Muscle layer of duodenum (tissue), 2 donors: ENCODE data around the gene CHIC2.

Experiments used
- H3K27ac ChIP-seq: one replicate; pipeline ENCODE4 v1.7.0; 2013; ENCODE audit warnings: mild to moderate bottlenecking, low read length
- H3K27me3 ChIP-seq: one replicate; pipeline ENCODE4 v1.7.0; 2013; ENCODE audit warnings: low read depth, mild to moderate bottlenecking, control low read depth, low read length
- H3K36me3 ChIP-seq, 2 donors: one replicate each; pipeline ENCODE4 v1.7.0; 2013; ENCODE audit warnings: low read length in 2 of 2, control low read depth in 1 of 2, mild to moderate bottlenecking in 1 of 2; ENCODE audit not compliant: insufficient read depth in 2 of 2, control insufficient read depth in 1 of 2
- H3K4me1 ChIP-seq, 2 donors: one replicate each; pipeline ENCODE4 v1.7.0; 2013; ENCODE audit warnings: low read length in 2 of 2, mild to moderate bottlenecking in 2 of 2, control low read depth in 1 of 2, moderate library complexity in 1 of 2; ENCODE audit not compliant: insufficient read depth in 2 of 2, control insufficient read depth in 1 of 2
- H3K4me3 ChIP-seq, 2 donors: one replicate each; pipeline ENCODE4 v1.7.0; 2013; ENCODE audit warnings: low read length in 2 of 2, low read depth in 1 of 2, mild to moderate bottlenecking in 1 of 2
- H3K9me3 ChIP-seq, 2 donors: one replicate each; pipeline ENCODE4 v1.7.0; 2013; ENCODE audit warnings: low read length in 2 of 2, control low read depth in 1 of 2, mild to moderate bottlenecking in 1 of 2; ENCODE audit not compliant: control insufficient read depth in 1 of 2
- donor health status: healthy.

CHIC2 gene

DNA sequence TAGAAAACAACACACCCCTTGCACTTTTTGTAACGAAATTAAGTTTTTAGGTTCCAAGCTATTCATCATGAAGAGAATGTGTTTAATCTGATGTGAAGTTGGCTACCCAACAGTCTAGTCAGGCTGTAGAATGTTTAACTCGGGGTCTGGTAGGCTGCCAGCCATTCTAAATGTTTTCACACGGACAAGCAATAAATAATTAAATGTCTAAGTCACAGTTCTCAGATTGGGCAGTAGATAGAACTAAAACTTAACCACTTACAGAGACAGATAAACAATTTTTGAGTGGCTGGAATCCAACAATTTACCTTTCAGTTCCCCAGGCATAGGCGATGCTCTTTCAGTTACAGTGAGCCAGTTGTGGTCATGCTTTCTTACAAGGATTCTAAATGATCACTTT is 66.5 kb downstream of the CHIC2 start:
- Histone ChIP-seq H3K36me3 (no peaks in the 10 kb centered on the region), H3K4me3 (no peak overlapping the region), H3K4me1 (peaks cover 0 to 6% of the 10 kb centered on the region in 2 donors), H3K9me3 (no peaks in the 10 kb centered on the region), H3K27me3 (no peaks in the 10 kb centered on the region), H3K27ac (no peak overlapping the region)

DNA sequence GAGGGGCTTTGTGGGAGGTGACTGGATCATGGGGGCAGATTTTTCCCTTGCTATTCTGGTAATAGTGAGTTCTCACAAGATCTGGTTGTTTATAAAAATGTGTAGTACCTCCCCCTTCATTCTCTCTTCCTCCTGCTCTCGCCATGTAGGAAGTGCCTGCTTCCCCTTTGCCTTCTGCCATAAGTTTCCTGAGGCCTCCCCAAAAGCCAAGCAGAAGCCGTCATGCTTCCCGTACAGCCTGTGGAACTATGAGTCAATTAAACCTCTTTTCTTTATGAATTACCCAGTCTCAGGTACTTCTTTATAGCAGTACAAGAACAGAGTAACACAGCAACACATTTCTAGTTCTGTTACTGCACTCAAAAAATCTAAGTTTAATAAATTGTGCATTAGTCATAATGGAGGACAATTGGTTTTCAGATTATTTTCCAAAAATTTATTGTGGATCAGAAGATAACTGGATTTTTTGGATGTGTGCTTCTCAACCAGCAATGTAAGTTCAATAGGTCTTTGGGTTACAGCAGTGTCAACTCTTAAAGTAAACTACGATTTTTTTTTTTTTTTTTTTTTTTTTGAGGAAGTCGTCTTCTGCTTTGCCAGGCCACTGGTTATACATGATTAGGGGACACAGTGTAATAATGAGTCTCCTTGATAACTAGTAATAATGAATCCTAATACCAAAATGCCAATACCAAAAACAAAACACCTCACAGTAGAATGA is 69.9 kb downstream of the CHIC2 start:
- peaks cover 0 to 6% of the 10 kb centered on the region in 2 donors for H3K4me1 ChIP-seq
- H3K27ac ChIP-seq, result no peak overlapping the region
- no peaks in the 10 kb centered on the region for H3K27me3 ChIP-seq

DNA sequence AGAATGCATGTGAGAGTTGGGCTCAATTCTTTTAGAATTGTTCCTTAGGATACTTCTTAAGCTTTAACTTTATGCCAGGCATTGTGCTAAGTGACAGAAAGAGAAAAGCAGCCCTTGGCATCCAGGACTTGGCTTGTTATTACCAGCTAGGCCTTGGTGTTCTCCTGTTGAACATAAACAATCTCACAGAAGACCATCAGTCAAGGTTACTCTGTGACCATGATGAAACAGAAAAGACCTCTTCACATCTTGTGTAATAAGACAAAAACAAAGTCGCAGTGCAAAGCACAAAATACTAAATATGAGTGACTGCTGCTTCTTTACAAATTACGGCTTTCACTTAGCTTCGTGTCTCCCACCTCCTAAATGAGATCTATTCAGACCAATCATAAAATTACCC is 71.6 kb downstream of the CHIC2 start:
- H3K27me3 ChIP-seq, result no peaks in the 10 kb centered on the region
- no peaks in the 10 kb centered on the region for H3K9me3 ChIP-seq
- H3K36me3 ChIP-seq, result no peaks in the 10 kb centered on the region
- no peak overlapping the region for H3K4me3 ChIP-seq
- H3K27ac ChIP-seq, result no peak overlapping the region
- H3K4me1 ChIP-seq, result peaks cover 0 to 6% of the 10 kb centered on the region in 2 donors

More for the DNA sequence above, 69.9 kb downstream of the CHIC2 start:
- H3K4me3 ChIP-seq, result no peak overlapping the region
- H3K9me3 ChIP-seq, result no peaks in the 10 kb centered on the region
- H3K36me3 ChIP-seq, result no peaks in the 10 kb centered on the region

DNA sequence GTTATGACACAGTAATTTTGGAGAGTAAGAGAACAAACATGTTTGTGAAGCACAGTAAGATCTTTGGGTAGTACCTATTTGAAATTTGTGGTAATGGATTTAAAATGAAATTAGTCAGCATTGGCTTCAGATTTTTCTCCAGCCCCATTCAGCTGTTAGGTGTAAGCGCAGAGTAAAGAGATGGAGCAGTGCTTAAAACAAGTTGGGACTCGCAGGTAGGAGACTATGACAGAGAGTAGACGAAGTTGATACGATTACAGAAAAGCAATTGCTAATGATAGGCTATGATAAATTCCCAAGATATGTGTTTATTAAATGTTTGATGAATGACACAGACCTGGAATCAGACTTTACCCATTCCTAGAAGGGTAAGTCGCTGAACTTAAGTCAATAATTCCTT is 72.6 kb downstream of the CHIC2 start:
- H3K9me3 ChIP-seq, result no peaks in the 10 kb centered on the region
- H3K36me3 ChIP-seq, result no peaks in the 10 kb centered on the region
- H3K4me1 ChIP-seq, result peaks cover 0 to 6% of the 10 kb centered on the region in 2 donors
- H3K27me3 ChIP-seq, result no peaks in the 10 kb centered on the region
- no peak overlapping the region for H3K27ac ChIP-seq
- H3K4me3 ChIP-seq, result no peak overlapping the region

DNA sequence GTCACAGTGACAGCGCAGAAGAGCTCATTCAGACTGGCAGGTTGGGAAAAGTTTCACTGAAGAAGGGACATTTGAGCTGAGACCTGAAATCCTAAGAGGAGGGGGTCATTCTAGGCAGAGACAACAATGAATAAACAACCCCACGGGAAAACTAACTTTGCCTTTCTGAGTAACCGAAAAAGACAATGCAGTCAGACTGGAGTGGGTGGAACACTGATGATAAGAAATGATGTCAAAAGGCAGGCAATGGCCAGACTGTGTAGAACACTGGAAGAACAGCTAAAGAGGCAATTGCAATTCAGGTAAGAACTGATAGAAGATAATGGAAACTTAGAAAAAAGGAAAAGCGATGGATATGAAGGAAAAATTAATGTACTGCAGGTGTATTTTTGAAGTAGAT is 73.8 kb downstream of the CHIC2 start:
- Histone ChIP-seq H3K4me1 (peaks cover 0 to 6% of the 10 kb centered on the region in 2 donors), H3K27ac (no peak overlapping the region), H3K4me3 (no peak overlapping the region), H3K9me3 (no peaks in the 10 kb centered on the region), H3K36me3 (no peaks in the 10 kb centered on the region), H3K27me3 (no peaks in the 10 kb centered on the region)

GRCh38 chr4:53987761-53988171 is 76.6 kb downstream of the CHIC2 start:
- H3K4me1 ChIP-seq, result no peaks in the 10 kb centered on the region
- H3K9me3 ChIP-seq, result no peaks in the 10 kb centered on the region
- no peak overlapping the region for H3K27ac ChIP-seq
- H3K4me3 ChIP-seq, result no peak overlapping the region
- H3K36me3 ChIP-seq, result no peaks in the 10 kb centered on the region
- H3K27me3 ChIP-seq, result no peaks in the 10 kb centered on the region

GRCh38 chr4:53986062-53986461 is 78.3 kb downstream of the CHIC2 start:
- H3K4me3 ChIP-seq, result no peak overlapping the region
- H3K4me1 ChIP-seq, result no peaks in the 10 kb centered on the region
- H3K27me3 ChIP-seq, result no peaks in the 10 kb centered on the region
- no peak overlapping the region for H3K27ac ChIP-seq
- no peaks in the 10 kb centered on the region for H3K9me3 ChIP-seq
- H3K36me3 ChIP-seq, result no peaks in the 10 kb centered on the region

DNA sequence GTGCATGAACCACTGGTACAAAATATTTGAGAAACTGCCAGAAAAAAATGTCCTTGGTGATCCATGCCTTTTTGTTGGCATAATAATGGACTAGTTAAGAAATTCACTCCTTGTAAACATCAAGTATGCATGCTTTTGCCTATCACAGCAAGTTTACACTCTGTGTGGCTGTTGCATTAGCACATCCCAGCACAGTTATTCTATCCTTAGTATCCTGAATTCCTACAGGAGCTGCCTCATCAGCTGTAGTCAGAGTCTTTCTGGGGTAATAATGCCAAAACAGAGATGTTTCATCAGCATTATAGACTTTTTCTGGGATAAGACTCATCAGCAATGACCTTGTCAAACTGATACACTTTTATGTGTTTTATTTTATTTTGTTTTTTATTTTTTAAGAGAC is 82.8 kb downstream of the CHIC2 start:
- Histone ChIP-seq H3K4me1 (no peaks in the 10 kb centered on the region), H3K4me3 (no peak overlapping the region), H3K9me3 (no peaks in the 10 kb centered on the region), H3K27me3 (no peaks in the 10 kb centered on the region), H3K27ac (no peak overlapping the region), H3K36me3 (no peaks in the 10 kb centered on the region)

DNA sequence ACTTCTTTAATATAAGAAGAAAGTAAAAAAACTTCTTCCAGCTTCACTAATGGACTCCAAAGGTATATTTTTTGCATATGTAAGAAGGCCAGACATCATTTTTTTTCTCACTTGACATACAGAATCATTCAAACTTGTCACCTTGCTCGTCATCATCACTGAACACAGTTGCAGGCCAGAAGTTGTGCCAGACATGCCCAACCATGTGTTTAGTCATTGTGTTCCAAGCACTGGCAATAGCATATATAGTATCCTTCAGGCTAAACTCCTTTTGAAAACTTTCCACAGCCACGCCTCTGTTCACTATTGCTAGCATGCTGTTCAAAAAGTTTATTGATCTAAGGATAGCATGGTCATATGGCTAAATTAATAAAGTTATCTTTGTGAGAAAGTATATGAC is 83.3 kb downstream of the CHIC2 start:
- H3K4me1 ChIP-seq, result no peaks in the 10 kb centered on the region
- no peaks in the 10 kb centered on the region for H3K36me3 ChIP-seq
- H3K9me3 ChIP-seq, result no peaks in the 10 kb centered on the region
- H3K4me3 ChIP-seq, result no peak overlapping the region
- no peaks in the 10 kb centered on the region for H3K27me3 ChIP-seq
- no peak overlapping the region for H3K27ac ChIP-seq

- H3K36me3 ChIP-seq, result no peaks in the 10 kb centered on the region
- H3K27ac ChIP-seq, result no peak overlapping the region
- H3K9me3 ChIP-seq, result no peaks in the 10 kb centered on the region
- H3K4me1 ChIP-seq, result no peaks in the 10 kb centered on the region
- H3K4me3 ChIP-seq, result no peak overlapping the region
- no peaks in the 10 kb centered on the region for H3K27me3 ChIP-seq
These were observed 89.8 kb downstream of the CHIC2 start for GRCh38 chr4:53974561-53974960.

DNA sequence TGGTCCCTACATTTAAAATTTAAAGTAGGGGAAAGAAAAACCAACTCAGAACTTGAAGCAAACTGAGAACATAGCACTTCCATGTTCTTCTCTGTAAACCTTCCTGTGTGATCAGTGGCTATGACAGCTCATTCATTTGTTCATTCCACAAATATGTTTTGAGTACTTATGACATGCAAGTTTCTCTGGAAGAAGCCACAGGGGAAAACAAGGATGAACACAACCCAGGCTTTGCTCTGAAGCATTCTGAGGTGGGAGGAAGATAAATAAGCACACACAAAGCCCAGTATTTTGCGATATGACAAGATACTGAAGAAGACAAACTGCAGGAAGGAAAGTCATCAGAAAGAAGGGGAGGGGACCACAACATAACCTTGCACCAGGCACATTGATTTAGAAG is 96.4 kb downstream of the CHIC2 start:
- no peaks in the 10 kb centered on the region for H3K27me3 ChIP-seq
- no peaks in the 10 kb centered on the region for H3K36me3 ChIP-seq
- no peaks in the 10 kb centered on the region for H3K4me1 ChIP-seq
- H3K9me3 ChIP-seq, result no peaks in the 10 kb centered on the region
- H3K4me3 ChIP-seq, result no peak overlapping the region
- no peak overlapping the region for H3K27ac ChIP-seq

- H3K4me1 ChIP-seq, result no peaks in the 10 kb centered on the region
- no peaks in the 10 kb centered on the region for H3K9me3 ChIP-seq
- H3K27me3 ChIP-seq, result no peaks in the 10 kb centered on the region
- no peak overlapping the region for H3K4me3 ChIP-seq
- H3K27ac ChIP-seq, result no peak overlapping the region
- no peaks in the 10 kb centered on the region for H3K36me3 ChIP-seq
These were observed 100.6 kb downstream of the CHIC2 start for GRCh38 chr4:53963781-53964180.
